Cardiac fibroblast (primary cell): ENCODE measurements around the gene STATH.

Experiments
- DNase-seq, 2 donors: peaks; one replicate each; pipeline versions ENCODE4 v3.0.0 to v3.0.0-alpha.2; 2010; ENCODE audit warnings: low read depth in 2 of 2
- H3K4me3 ChIP-seq, 2 donors: replicated peaks in 1 of 2; 1 replicate in 1 of 2; 2 replicates in 1 of 2; pipeline ENCODE4 v1.5.1; 2011; ENCODE audit warnings: low read depth in 2 of 2, low read length in 2 of 2, mild to moderate bottlenecking in 2 of 2, moderate library complexity in 1 of 2
- TF ChIP-seq, protein P1 (sequence below): IDR thresholded peaks from one replicate; pipeline ENCODE4 v1.5.1; 2011; ENCODE audit warnings: low read depth, mild to moderate bottlenecking, low read length, inconsistent platforms

Gene STATH

DNA sequence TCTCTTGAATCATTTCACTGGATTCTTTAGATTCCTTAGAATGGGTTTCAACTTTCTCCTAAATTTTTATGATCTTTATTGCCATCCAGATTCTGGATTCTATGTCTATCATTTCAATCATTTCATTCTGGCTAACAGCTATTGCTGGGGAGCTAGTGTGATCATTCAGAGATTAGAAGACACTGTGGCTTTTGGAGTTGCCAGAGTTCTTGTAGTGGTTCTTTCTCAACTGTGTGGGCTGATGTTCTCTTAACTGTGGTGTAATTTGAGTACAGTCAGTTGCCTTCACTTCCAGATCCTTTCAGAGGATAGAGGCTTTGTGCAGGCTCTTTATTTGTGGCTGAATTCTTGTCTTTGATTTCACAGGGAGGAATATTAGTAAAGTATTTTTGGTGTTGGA lies 18.2 kb upstream of the STATH start:
- TF ChIP-seq, protein P1, sequence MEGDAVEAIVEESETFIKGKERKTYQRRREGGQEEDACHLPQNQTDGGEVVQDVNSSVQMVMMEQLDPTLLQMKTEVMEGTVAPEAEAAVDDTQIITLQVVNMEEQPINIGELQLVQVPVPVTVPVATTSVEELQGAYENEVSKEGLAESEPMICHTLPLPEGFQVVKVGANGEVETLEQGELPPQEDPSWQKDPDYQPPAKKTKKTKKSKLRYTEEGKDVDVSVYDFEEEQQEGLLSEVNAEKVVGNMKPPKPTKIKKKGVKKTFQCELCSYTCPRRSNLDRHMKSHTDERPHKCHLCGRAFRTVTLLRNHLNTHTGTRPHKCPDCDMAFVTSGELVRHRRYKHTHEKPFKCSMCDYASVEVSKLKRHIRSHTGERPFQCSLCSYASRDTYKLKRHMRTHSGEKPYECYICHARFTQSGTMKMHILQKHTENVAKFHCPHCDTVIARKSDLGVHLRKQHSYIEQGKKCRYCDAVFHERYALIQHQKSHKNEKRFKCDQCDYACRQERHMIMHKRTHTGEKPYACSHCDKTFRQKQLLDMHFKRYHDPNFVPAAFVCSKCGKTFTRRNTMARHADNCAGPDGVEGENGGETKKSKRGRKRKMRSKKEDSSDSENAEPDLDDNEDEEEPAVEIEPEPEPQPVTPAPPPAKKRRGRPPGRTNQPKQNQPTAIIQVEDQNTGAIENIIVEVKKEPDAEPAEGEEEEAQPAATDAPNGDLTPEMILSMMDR, result no peak
- peak in 1 of 2 donors; percentile 4 for DNase-seq
- H3K4me3 ChIP-seq, result no peak overlapping the region

DNA sequence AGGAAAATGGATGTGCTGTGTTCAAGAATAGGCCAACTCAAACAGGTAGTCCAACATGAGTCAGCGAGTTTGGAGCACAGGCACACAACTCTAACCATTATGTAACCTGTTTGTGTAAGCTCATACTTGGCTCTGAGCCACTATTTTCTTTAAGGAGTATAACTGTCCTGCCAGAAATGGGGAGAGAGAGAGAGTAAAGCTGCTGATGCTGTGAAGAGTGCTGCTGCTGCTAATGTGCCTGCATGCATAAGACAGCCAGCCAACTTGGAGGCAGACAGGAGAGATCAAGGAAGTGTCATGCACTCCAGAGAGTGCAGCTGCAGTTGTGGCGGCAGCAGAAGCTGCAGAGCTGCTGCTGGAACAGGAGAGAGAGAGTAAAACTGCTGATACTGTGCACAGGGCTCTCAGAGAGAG lies 11.7 kb upstream of the STATH start:
- TF ChIP-seq, protein P1, result no peak
- H3K4me3 ChIP-seq, result no peak overlapping the region
- peak; percentile 62 to 72 for DNase-seq

DNA sequence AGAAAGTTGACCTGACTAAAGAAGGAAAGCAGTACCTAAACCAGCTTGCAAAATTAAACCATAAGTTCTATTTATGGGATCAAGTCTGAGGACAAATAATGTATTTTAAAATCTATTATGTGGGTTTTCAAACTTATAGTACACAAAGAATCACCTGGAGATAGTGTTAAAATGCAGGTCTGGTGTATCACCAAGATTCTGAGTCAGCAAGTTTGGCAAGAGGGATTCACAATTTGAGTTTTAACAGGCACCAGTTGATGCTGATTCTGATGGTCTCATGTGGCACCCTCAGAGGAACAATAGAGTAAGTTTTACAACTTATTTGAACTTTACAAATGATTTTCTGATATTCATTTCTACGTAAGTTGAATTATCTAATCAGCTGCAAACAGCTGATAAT lies 9.1 kb upstream of the STATH start:
- H3K4me3 ChIP-seq, result no peak overlapping the region
- DNase-seq, result no peak
- TF ChIP-seq, protein P1, result no peak

DNA sequence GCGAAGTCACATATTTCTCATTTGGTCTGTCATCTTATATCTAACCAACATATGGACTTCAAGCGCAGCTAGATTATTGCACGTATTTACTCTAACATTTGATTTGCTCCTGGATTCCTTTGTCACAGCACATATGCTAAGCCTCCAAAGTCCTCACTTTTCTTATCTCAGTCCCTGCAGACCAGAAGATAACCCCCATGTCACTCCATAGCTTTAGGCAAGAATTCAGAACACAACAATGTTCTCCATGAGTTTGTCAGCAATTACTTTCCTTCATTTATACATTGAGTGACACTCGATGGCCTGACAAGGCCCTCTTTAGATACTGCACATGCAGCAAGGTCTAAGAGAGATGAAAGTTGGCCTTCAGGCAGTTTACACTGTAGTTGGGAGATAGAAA lies 4.8 kb upstream of the STATH start:
- no peak for DNase-seq
- TF ChIP-seq, protein P1, result no peak
- no peak overlapping the region for H3K4me3 ChIP-seq

DNA sequence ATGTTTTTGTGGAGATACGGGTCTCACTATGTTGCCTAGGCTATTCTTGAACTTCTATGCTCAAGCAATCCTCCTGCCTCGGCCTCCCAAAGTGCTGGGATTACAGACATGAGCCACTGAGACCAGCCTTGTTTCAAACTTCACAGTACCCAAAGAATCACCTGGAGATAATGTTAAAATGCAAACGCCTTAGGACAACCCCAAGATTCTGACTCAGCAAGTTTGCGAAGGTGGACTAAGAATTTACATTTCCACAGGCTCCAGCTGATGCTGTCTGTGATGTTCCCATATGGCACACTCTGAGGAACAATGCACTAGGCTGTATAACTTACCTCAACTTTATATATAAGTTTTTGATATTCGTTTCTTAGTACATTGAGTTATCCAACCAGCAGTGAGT lies 984 bp upstream of the STATH start:
- no peak overlapping the region for H3K4me3 ChIP-seq
- TF ChIP-seq, protein P1, result no peak
- no peak for DNase-seq

DNA sequence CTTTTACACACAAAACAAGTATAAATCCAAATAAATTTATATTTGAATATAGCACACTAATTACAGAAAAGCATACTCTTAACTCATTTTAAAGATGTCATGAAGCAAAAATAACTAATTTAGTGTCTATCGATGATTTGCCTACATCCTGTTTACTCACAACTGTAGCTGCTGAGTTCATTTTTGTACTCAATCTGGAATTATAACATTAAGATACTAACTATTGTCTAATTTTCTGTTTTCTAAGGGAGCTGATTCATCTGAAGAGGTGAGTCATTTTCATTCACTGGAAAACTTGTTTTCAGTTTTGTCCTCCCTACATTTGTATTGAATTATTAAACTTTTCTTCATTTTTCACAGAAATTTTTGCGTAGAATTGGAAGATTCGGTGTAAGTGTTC lies 3.7 kb downstream of the STATH start:
- peak; percentile 1 to 13 for DNase-seq
- TF ChIP-seq, protein P1, result no peak

DNA sequence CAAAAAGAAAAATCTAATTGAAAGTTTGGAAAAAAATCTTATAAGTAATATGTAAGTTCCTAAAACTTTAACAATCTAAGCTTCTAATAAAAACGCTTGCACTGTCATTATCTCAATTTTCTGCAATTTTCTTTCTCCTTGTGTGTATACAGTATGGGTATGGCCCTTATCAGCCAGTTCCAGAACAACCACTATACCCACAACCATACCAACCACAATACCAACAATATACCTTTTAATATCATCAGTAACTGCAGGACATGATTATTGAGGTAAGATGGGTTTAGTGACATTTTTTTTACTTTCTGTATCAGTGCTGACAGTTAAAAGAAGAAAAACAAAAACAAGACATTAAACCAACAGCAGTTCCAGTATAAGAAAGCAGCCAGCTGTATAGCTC lies 4.9 kb downstream of the STATH start:
- DNase-seq, result no peak
- TF ChIP-seq, protein P1, result no peak
- no peak overlapping the region for H3K4me3 ChIP-seq

More for the DNA sequence above, 3.7 kb downstream of the STATH start:
- no peak overlapping the region for H3K4me3 ChIP-seq
